ENCODE data around the gene SLC18B1.

The SLC18B1 gene

DNA sequence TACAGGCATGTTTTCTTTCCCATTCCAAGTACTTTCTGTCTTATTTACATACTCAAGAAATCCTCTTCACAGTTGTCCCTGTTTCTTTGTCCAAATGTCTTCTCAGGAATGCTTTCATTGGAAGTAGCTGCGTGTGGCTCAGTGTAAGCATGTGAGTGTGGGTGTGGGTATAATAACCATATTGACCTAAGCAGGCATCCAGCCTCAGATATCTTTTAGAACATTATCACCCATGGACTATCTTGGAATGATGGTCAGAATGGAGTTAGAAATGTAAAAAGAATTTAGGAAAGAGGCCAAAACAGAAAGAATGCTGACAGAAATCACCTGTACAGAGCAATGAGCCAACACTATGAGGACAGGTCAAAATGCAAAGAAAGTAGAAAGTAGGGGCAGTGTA lies 57.2 kb downstream of the SLC18B1 start:
- no peak for DNase-seq

DNA sequence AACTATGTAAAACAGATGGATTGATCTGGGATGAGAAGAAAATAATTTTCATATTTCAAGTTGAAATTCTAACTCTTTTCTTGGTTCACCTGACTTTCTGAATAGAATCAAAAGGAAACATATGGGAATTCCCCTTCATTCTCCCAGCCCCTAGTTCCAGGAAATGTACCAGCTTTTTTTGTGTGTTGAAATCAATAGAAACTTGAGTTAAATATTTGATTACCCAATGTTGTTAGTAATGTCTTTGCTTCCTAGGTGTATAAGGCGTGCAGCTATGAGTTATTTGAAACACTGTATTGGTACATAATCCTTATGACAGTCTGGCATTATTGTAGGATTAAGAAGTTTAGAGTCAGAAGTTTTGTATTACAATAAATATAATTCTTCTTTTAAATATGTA lies 62.2 kb downstream of the SLC18B1 start:
- DNase-seq: no peak

DNA sequence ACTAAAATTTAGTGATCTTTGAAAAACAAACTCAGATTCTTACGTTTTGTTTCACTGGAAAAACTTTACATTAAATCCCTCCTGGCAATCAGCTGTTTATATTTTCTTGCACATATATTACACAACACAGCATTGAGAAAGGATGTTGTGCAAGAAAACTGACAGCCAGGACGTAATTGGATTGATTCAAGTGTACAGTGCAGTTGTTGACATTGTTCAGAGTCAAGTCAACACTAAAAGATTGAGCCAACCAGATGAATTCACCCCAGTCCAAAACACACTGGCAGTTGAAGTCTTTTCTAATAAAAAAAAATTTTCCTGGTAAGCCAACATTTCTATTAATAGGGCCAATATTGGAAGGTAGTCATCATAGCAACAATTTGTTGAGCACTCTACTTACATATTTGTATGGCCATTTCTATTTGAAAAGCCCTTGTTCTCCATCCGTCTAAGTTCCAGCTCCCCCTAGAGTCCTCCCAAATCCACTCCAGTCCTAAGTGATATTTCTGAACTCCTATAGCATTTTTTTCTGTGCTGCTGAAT lies 63.7 kb downstream of the SLC18B1 start:
- no peak for DNase-seq

DNA sequence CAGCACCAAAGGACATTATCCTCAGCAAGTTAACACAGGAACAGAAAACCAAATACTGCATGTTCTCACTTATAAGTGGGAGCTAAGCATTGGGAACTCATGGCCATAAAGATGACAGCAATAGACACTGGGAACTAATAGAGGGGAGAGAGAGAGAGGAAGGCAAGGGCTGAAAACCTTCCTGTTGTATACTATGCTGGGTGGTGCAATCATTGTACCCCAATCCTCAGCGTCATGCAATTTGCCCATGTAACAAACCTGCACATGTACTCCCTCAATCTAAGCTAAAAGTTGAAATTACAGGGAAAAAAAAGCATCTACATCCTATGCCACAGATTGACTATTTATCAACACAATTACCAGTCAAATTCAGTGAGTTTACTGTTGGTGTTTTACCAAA lies 64.6 kb downstream of the SLC18B1 start:
- no peak for DNase-seq

DNA sequence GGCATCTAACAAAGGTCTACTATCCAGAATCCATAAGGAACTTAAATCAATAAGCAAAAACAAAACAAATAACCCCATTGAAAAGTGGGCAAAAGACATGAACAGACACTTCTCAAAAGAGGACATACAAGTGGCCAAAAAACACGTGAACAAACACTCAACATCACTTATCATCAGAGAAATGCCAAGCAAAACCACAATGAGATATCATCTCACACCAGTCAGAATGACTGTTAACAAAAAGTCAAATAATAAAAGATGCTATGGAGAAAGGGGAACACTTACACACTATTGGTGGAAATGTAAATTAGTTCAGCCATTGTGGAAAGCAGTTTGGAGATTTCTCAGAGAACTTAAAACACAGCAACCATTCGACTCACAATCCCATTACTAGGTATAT lies 65.2 kb downstream of the SLC18B1 start:
- DNase-seq: no peak

DNA sequence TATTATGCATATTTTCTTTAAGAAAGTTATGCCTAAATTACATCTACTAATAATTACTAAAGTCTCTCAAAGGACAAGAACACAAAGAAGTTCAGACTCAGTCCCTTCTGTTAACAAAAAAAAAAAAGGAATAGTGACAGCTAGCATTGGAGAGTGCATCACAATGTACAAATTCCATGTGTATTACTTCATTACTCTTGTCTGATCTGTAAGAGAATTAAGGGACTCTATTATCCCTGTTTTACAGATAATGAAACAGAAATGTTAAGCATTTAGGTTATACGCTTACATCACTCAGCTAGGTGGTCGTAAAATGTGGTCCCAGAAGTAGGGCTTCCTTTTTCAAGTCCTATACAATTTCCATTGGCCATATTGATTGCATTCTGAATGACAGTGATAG lies 67.4 kb downstream of the SLC18B1 start:
- no peak for DNase-seq

DNA sequence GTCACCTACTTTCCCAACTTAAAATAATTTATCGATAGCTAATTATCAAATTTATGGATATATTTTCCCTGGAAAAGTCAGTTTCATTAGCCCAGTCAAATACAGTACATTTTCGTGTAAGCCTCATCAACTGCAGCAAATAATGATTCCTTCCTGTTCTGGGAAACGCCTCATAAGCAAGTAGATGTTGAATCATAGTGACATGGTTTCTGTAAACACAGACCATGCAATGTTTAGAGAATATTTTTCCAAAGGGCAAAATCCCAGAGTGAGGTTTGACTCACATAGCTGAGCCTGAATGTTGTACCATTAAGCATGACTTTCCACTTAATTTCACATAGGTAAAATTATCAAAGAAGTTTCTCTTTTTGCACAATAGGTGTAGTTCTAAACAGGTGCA lies 67.9 kb downstream of the SLC18B1 start:
- DNase-seq: no peak

DNA sequence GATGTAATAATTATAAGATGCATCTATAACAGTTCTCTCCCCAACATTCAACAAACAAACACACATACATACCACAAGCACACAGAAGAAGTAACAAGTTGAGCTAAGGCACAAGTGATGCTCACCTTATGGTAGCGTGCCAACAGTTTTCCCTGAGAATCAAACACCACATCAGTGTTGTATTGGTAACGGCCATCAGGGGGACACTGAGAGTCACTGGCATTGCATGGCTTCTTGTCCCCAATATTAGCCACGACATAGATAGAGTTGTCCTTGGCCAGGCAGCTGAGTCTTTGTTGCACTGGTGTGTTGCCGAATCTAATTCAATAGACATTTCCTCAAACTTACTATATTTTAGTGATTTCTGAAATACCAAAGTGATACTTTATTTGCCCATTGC lies 69.8 kb downstream of the SLC18B1 start:
- no peak for DNase-seq

DNA sequence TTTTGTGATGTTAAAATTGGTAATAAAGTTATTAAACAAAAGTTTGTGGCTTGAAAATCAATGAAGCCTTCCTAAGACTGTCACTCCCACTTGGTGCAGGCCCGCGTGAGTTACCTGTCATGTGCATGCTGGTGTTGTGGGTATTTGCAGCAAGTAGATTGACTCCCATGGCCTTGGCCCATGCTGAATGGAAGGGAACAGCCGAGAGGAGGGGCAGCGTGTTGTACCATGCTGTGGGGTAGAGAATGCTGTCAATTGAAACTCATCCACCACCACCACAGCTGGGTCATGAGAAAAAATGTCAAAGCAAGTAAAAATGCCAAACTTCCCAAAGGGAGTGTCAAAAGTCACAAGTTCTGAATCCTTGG lies 71.8 kb downstream of the SLC18B1 start:
- no peak for DNase-seq

DNA sequence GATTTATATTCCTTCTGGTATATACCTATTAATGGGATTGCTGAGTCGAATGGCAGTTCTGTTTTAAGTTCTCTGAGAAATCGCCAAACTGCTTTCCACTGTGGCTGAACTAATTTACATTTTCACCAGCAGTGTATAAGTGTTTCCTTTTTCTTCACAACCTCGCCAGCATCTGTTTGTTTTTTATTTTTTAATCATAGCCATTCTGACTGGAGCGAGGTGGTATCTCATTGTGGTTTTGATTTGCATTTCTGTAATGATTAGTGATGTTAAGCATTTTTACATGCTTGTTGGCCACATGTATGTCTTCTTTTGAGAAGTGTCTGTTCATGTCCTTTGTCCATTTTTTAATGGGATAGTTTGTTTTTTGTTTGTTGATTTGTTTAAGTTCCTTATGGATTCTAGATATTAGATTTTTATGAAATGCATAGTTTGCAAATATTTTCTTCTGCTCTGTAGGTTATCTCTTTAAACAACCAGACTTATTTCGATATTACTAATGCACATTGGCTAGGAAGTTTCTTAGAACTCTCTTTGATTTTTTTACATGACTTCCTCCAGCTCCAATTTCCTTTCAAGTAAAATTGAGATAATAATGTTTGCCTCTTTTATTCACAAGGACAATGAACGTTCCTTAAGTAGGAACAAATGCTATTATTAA lies 72.4 kb downstream of the SLC18B1 start:
- DNase-seq: no peak

DNA sequence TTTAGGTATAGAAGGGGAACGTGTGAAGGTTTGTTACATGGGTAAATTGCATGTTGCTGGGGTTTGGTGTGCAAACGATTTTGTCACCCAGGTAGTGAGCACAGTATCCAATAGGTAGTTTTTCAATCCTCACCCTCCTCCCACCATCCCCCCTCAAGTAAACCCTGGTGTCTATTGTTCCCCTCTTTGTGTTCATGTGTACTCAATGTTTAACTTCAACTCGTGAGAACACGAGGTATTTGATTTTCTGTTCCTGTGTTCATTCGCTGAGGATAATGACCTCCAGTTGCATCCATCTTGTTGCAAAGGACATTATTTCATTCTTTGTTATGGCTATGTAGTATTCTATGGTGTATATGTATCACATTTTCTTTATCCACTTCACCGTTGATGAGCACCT lies 73.0 kb downstream of the SLC18B1 start:
- no peak for DNase-seq

DNA sequence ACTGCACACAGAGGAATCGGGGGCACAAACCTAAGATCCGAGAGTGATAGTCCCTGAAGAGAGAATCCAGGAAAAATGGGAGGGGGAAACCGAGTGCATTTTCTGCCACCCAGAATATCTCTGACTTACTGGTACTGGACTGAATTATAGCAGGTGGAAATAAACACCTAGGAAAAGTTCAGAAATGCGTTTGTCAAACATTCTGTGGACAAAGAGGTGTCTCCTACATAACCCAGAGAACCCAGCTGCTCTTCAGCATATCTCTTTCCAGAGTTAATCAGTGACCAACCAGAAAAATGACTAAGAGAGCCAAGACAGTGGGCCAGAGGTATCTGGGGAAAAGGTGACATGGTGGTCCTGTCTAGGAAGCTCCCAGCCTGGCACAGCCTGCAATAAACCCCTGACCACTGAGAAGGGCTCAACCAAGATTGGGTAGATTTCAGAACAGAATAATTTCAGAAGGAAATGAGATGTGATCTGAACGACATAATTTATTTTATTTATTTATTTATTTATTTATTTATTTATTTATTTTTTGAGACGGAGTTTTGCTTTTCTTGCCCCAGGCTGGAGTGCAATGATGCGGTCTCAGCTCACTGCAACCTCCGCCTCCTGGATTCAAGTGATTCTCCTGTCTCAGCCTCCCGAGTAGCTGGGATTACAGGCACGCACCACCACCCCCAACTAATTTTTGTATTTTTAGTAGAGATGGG lies 78.5 kb downstream of the SLC18B1 start:
- DNase-seq: no peak
